B cell (primary cell): Measurements from ENCODE around the gene DOLPP1. TPM values are rescaled to one million over a fixed set of nuclear protein-coding genes. Genes with fewer than 3 reads are reported as not detected.

Source experiments
- ATAC-seq: fragments of 200-7000 bp; cut with Tn5 transposase; one replicate; pipeline ENCODE4 v1.10.0; 2021; ENCODE audit warnings: low read depth, mild to moderate bottlenecking, moderate number of reproducible peaks, moderate library complexity
- CTCF ChIA-PET: fragments of 350-600 bp; sonication (Branson Sonifier 250); formaldehyde crosslinking; loops from one replicate; lab custom pipeline; 2021; ENCODE audit warnings: antibody characterized with exemption, inconsistent platforms; lab: Charles Lee
- POLR2A ChIA-PET: fragments of 350-600 bp; sonication (Branson Sonifier 250); formaldehyde crosslinking; loops from one replicate; lab custom pipeline; 2021; ENCODE audit warnings: antibody characterized with exemption; lab: Charles Lee
- DNase-seq: peaks from one replicate; pipeline ENCODE4 v3.0.0; 2013
- H2AFZ ChIP-seq: 2 replicates; pipeline ENCODE4 v1.6.1; 2012; ENCODE audit warnings: mild to moderate bottlenecking, low read depth, low read length; ENCODE audit not compliant: insufficient read depth, poor library complexity, severe bottlenecking
- H3K27ac ChIP-seq, 2 donors: 1 replicate in 1 of 2; 2 replicates in 1 of 2; pipeline ENCODE4 v1.5.1; 2012 to 2013; ENCODE audit warnings: low read length in 2 of 2, mild to moderate bottlenecking in 2 of 2, moderate library complexity in 1 of 2
- H3K27me3 ChIP-seq, 4 experiments: fragments of 200-600 bp in 1 of 4; sonication (generic) in 1 of 4; replicated peaks in 1 of 4; 1 replicate in 2 of 4; 2 replicates in 2 of 4; pipeline versions ENCODE4 v1.6.1 to v1.7.0; 2013 to 2016; ENCODE audit warnings: low read length in 3 of 4, mild to moderate bottlenecking in 2 of 4, mixed read lengths in 1 of 4, moderate library complexity in 1 of 4; ENCODE audit not compliant: insufficient read depth in 4 of 4, control insufficient read depth in 3 of 4; ENCODE audit errors: control extremely low read depth in 1 of 4
- H3K36me3 ChIP-seq, 2 experiments: replicated peaks in 1 of 2; 1 replicate in 1 of 2; 2 replicates in 1 of 2; pipeline versions ENCODE4 v1.6.1 to v1.7.1; 2013; ENCODE audit warnings: low read length in 1 of 2; ENCODE audit not compliant: insufficient read depth in 2 of 2, control insufficient read depth in 1 of 2; ENCODE audit errors: control extremely low read depth in 1 of 2, extremely low read depth in 1 of 2
- H3K4me1 ChIP-seq, 2 donors: fragments of 200-600 bp in 1 of 2; sonication (generic) in 1 of 2; 1 replicate in 1 of 2; 2 replicates in 1 of 2; pipeline versions ENCODE4 v1.5.1 to v1.6.1; 2013 to 2017; ENCODE audit warnings: low read length in 2 of 2; ENCODE audit not compliant: control insufficient read depth in 2 of 2, insufficient read depth in 2 of 2
- H3K4me2 ChIP-seq: replicated peaks from 2 replicates; pipeline ENCODE3; 2012; ENCODE audit warnings: mild to moderate bottlenecking, low read depth, low read length; ENCODE audit not compliant: poor library complexity, severe bottlenecking
- H3K4me3 ChIP-seq, 5 experiments: fragments of 200-600 bp in 1 of 5; sonication (generic) in 1 of 5; 1 replicate in 3 of 5; 2 replicates in 2 of 5; pipeline versions ENCODE4 v1.5.1 to v1.7.0; 2011 to 2016; ENCODE audit warnings: low read length in 4 of 5, mild to moderate bottlenecking in 4 of 5, low read depth in 2 of 5, control low read depth in 1 of 5, moderate library complexity in 1 of 5; ENCODE audit not compliant: insufficient read depth in 1 of 5; ENCODE audit errors: control extremely low read depth in 1 of 5, extremely low read depth in 1 of 5
- H3K79me2 ChIP-seq: fragments of 200-600 bp; sonication (generic); one replicate; pipeline ENCODE4 v1.6.0; 2016; ENCODE audit warnings: low read length; ENCODE audit not compliant: control insufficient read depth, insufficient read depth
- H3K9ac ChIP-seq: fragments of 200-600 bp; sonication (generic); 2 replicates; pipeline ENCODE4 v1.6.1; 2017; ENCODE audit warnings: mild to moderate bottlenecking, low read length, moderate library complexity
- H3K9me3 ChIP-seq, 3 donors: one replicate each; pipeline versions ENCODE4 v1.6.1 to v1.7.1; 2013; ENCODE audit warnings: low read length in 2 of 3; ENCODE audit not compliant: control insufficient read depth in 2 of 3, insufficient read depth in 1 of 3; ENCODE audit errors: control extremely low read depth in 1 of 3
- H4K20me1 ChIP-seq: 2 replicates; pipeline ENCODE4 v1.6.0; 2012; ENCODE audit warnings: mild to moderate bottlenecking, low read length; ENCODE audit not compliant: insufficient read depth, control insufficient read depth, poor library complexity, severe bottlenecking
- H3K27ac Mint-ChIP-seq: one replicate; pipeline ENCODE4 v1.8.0; 2021; ENCODE audit warnings: mixed read lengths
- H3K27me3 Mint-ChIP-seq: one replicate; pipeline ENCODE4 v1.8.0; 2021; ENCODE audit warnings: mixed read lengths
- H3K4me1 Mint-ChIP-seq: one replicate; pipeline ENCODE4 v1.8.0; 2021; ENCODE audit warnings: mixed read lengths
- H3K4me3 Mint-ChIP-seq: one replicate; pipeline ENCODE4 v1.8.0; 2021; ENCODE audit warnings: mixed read lengths
- H3K9me3 Mint-ChIP-seq: one replicate; pipeline ENCODE4 v1.8.0; 2022; ENCODE audit warnings: mixed read lengths; ENCODE audit not compliant: insufficient read depth
- CTCF ChIP-seq: fragments of 200-600 bp; IDR thresholded peaks from one replicate; pipeline ENCODE4 v1.8.0; 2022; ENCODE audit warnings: antibody characterized with exemption, mild to moderate bottlenecking
- EZH2 ChIP-seq: IDR thresholded peaks from 2 replicates; pipeline ENCODE4 v1.6.1; 2012; ENCODE audit warnings: borderline replicate concordance, low read depth, mild to moderate bottlenecking, moderate library complexity, low read length; ENCODE audit not compliant: insufficient read depth, poor library complexity, severe bottlenecking
- WGBS: methylation state at CpG from one replicate; pipeline ENCODE4 v1.1.5; 2013; ENCODE audit warnings: missing lambda C conversion rate; ENCODE audit not compliant: insufficient coverage; 5-methylcytosine and 5-hydroxymethylcytosine counted together
- intact Hi-C: fragments of 100-400 bp; cut with micrococcal nuclease; formaldehyde crosslinking; loops from one replicate; pipeline ENCODE4 v1.10.0; 2022
- polyA plus RNA-seq: library from polyadenylated mRNA; depleted of rRNA; stranded (reverse); fragments of >200 nt; gene quantifications from 2 replicates; pipeline ENCODE4 v1.2.3, GENCODE V29; 2012
- total RNA-seq, 2 donors: library from RNA; stranded (reverse); fragments of 120-200 nt in 1 of 2; gene quantifications; 1 replicate in 1 of 2; 2 replicates in 1 of 2; pipeline versions ENCODE4 v1.2.3 to v1.2.4, GENCODE V29; 2013 to 2022

The DOLPP1 gene
- total and polyA plus RNA-seq, 2 donors (not counting 1 experiment from before 2014, with no cell fraction given), result 4.7 to 8.6 TPM

- H3K27ac ChIP-seq, result peak overlapping the region; percentile 77 to 79
- peaks cover 0 to 19% of the 10 kb centered on the region in 2 experiments for H3K36me3 ChIP-seq
- H3K4me1 ChIP-seq, result peaks cover 25 to 37% of the 10 kb centered on the region in 2 donors
- H3K4me2 ChIP-seq, result peak overlapping the region; percentile 76
- no peaks in the 10 kb centered on the region for H3K27me3 Mint-ChIP-seq
- H3K4me3 Mint-ChIP-seq, result peak overlapping the region; percentile 83
- no peaks in the 10 kb centered on the region for H3K27me3 ChIP-seq
- ATAC-seq (peak; percentile 97), DNase-seq (peak; percentile 87)
- H3K9me3 ChIP-seq, result no peaks in the 10 kb centered on the region
- POLR2A ChIA-PET, result interaction anchor here (0.6 to 2.3 kb wide), 3 partner anchors 11 to 41 kb away, joined by 3 to 15 read pairs (median 4); partner anchors contain the start of genes DOLPP1 and MIGA2
- H3K79me2 ChIP-seq, result no peaks in the 10 kb centered on the region
- TF ChIP-seq CTCF (no peak), EZH2 (no peak)
- peak overlapping the region; percentile 49 for H3K9ac ChIP-seq
- peak overlapping the region; percentile 97 for H3K27ac Mint-ChIP-seq
- peak overlapping the region; percentile 69 for H2AFZ ChIP-seq
- H4K20me1 ChIP-seq, result no peaks in the 10 kb centered on the region
- no peaks in the 10 kb centered on the region for H3K9me3 Mint-ChIP-seq
- CTCF ChIA-PET, result interaction anchor here (0.9 to 1.7 kb wide), 4 partner anchors 11 to 105 kb away, joined by 3 to 7 read pairs (median 3); partner anchors contain the start of gene DOLPP1
- intact Hi-C loops, result loop anchor here (1.0 kb wide), 3 partner anchors 12 to 41 kb away; partner anchors contain the start of genes CRAT, DOLPP1 and MIGA2
- peaks cover 25% of the 10 kb centered on the region for H3K4me1 Mint-ChIP-seq
- 14% methylated on average over 31 of the region's 31 CpGs for WGBS
- H3K4me3 ChIP-seq, result peak overlapping the region in 4 of 5 experiments; percentile 26 to 39 (median 38)
These were observed 11.7 kb upstream of the DOLPP1 start for GRCh38 chr9:129068990-129069861.
